ENCODE results near the gene PLCB1. TPM values are rescaled to one million over a fixed set of nuclear protein-coding genes. Genes with fewer than 3 reads are reported as not detected.

PLCB1 gene
- total and polyA plus RNA-seq, 8 donors, result 8.8 to 27.7 (median 19.2) TPM

- H3K36me3 ChIP-seq, result no peaks in the 10 kb centered on the region
- intact Hi-C loops (cut with DNase I), result no loop called here
- no peaks in the 10 kb centered on the region for H3K4me1 ChIP-seq
- H3K4me3 ChIP-seq, result no peak overlapping the region
- ATAC-seq, result no peak
- no peak for TF ChIP-seq CTCF (IDR thresholded peaks at IDR 0.05)
- H3K27ac ChIP-seq, result no peak overlapping the region
- no peaks in the 10 kb centered on the region for H3K9me3 ChIP-seq
- DNase-seq, result no peak
- no peaks in the 10 kb centered on the region for H3K27me3 ChIP-seq
These were observed 492.6 kb downstream of the PLCB1 start for GRCh38 chr20:8624616-8625015.

GRCh38 chr20:8627340-8628004 is 495.4 kb downstream of the PLCB1 start:
- intact Hi-C loops (cut with DNase I), result no loop called here
- Histone ChIP-seq H3K4me3 (no peak overlapping the region), H3K9me3 (no peaks in the 10 kb centered on the region), H3K27me3 (no peaks in the 10 kb centered on the region), H3K4me1 (no peaks in the 10 kb centered on the region), H3K27ac (peak overlapping the region in 1 of 2 donors; percentile 11), H3K36me3 (no peaks in the 10 kb centered on the region)
- ATAC-seq, result no peak
- TF ChIP-seq CTCF (IDR thresholded peaks at IDR 0.05), result no peak
- DNase-seq, result no peak

GRCh38 chr20:8631271-8631670 is 499.2 kb downstream of the PLCB1 start:
- H3K4me3 ChIP-seq, result no peak overlapping the region
- no peaks in the 10 kb centered on the region for H3K27me3 ChIP-seq
- no peak overlapping the region for H3K27ac ChIP-seq
- no peak for TF ChIP-seq CTCF (IDR thresholded peaks at IDR 0.05)
- ATAC-seq (no peak), DNase-seq (no peak)
- no peaks in the 10 kb centered on the region for H3K36me3 ChIP-seq
- H3K9me3 ChIP-seq, result no peaks in the 10 kb centered on the region
- intact Hi-C loops (cut with DNase I), result no loop called here
- H3K4me1 ChIP-seq, result no peaks in the 10 kb centered on the region

- Histone ChIP-seq H3K4me1 (no peaks in the 10 kb centered on the region), H3K27me3 (no peaks in the 10 kb centered on the region), H3K9me3 (no peaks in the 10 kb centered on the region), H3K27ac (no peak overlapping the region), H3K4me3 (no peak overlapping the region), H3K36me3 (no peaks in the 10 kb centered on the region)
- no peak for DNase-seq
- intact Hi-C loops (cut with DNase I), result no loop called here
- ATAC-seq, result no peak
- no peak for TF ChIP-seq CTCF (IDR thresholded peaks at IDR 0.05)
These were observed 501.3 kb downstream of the PLCB1 start for GRCh38 chr20:8633366-8633765.

GRCh38 chr20:8635048-8635572 is 503.0 kb downstream of the PLCB1 start:
- TF ChIP-seq CTCF (IDR thresholded peaks at IDR 0.05), result no peak
- intact Hi-C loops (cut with DNase I), result no loop called here
- H3K36me3 ChIP-seq, result no peaks in the 10 kb centered on the region
- no peaks in the 10 kb centered on the region for H3K9me3 ChIP-seq
- DNase-seq (no peak), ATAC-seq (no peak)
- H3K4me3 ChIP-seq, result no peak overlapping the region
- no peak overlapping the region for H3K27ac ChIP-seq
- no peaks in the 10 kb centered on the region for H3K4me1 ChIP-seq
- no peaks in the 10 kb centered on the region for H3K27me3 ChIP-seq
